ENCODE measurements around the gene SULT1B1.
"Not testable (repeated sequence)": the region's sequence is repeated elsewhere in the genome, so short reads cannot be mapped to it uniquely, and the experiment has no call there.

Gene SULT1B1

GRCh38 chr4:69773484-69773883 lies 13.1 kb upstream of the SULT1B1 start:
- H3K27me3 ChIP-seq (ENCODE audit: control insufficient read depth, insufficient read depth, low read length): no peaks in the 10 kb centered on the region
- H3K4me3 ChIP-seq (ENCODE audit: low read length): no peak overlapping the region
- H3K9ac ChIP-seq (ENCODE audit: low read length): no peak overlapping the region
- H3K36me3 ChIP-seq (ENCODE audit: control insufficient read depth, insufficient read depth, low read length): no peaks in the 10 kb centered on the region
- H3K27ac ChIP-seq (ENCODE audit: low read depth, low read length): no peak overlapping the region
- H3K4me1 ChIP-seq (ENCODE audit: control insufficient read depth, insufficient read depth, low read length): no peaks in the 10 kb centered on the region

GRCh38 chr4:69768554-69768953 lies 8.1 kb upstream of the SULT1B1 start:
- H3K27me3 ChIP-seq (ENCODE audit: control insufficient read depth, insufficient read depth, low read length); H3K9ac ChIP-seq (ENCODE audit: low read length); H3K36me3 ChIP-seq (ENCODE audit: control insufficient read depth, insufficient read depth, low read length); H3K27ac ChIP-seq (ENCODE audit: low read depth, low read length); H3K4me3 ChIP-seq (ENCODE audit: low read length); H3K4me1 ChIP-seq (ENCODE audit: control insufficient read depth, insufficient read depth, low read length): not testable (repeated sequence)

DNA sequence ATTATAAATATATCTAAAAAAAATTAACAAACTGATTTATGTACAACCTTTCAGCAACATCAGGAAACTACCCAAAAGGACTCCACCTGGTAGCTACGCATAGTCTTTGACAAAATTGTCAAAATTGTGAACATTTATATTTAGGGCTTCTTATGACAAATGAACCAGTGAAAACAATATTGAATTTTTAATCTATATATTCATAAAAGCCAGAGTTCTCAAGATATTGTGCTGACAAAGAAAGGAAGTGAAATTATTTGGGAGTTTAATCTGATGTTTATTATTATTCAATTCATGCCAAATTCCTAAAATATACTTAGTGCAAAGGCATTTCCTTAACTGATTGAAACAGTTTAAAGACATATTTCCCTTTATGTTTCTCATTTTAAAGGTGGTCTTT lies 5.3 kb upstream of the SULT1B1 start:
- Histone ChIP-seq H3K36me3 (ENCODE audit: control insufficient read depth, insufficient read depth, low read length) (no peaks in the 10 kb centered on the region), H3K4me3 (ENCODE audit: low read length) (no peak overlapping the region), H3K27me3 (ENCODE audit: control insufficient read depth, insufficient read depth, low read length) (no peaks in the 10 kb centered on the region), H3K9ac (ENCODE audit: low read length) (no peak overlapping the region), H3K4me1 (ENCODE audit: control insufficient read depth, insufficient read depth, low read length) (no peaks in the 10 kb centered on the region), H3K27ac (ENCODE audit: low read depth, low read length) (no peak overlapping the region)

DNA sequence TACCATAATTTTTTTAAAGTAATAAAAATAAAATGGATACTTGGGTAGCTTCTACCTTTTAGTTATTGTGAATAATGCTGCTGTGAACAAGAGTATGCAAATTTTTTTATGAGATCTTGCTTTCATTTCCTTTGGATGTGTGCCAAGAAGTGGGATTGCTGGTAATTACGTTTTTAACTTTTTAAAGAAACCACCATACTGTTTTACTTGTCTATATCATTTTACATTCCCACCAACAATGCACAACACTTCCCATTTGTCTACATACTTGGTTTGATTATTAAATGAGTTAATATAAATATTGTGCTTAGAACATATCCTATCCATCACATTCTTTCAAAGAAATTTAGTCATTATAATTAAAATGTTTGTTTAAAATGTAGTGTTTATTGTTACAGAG lies 3.9 kb upstream of the SULT1B1 start:
- no peaks in the 10 kb centered on the region for H3K27me3 ChIP-seq (ENCODE audit: control insufficient read depth, insufficient read depth, low read length)
- no peak overlapping the region for H3K27ac ChIP-seq (ENCODE audit: low read depth, low read length)
- no peak overlapping the region for H3K9ac ChIP-seq (ENCODE audit: low read length)
- no peaks in the 10 kb centered on the region for H3K4me1 ChIP-seq (ENCODE audit: control insufficient read depth, insufficient read depth, low read length)
- H3K36me3 ChIP-seq (ENCODE audit: control insufficient read depth, insufficient read depth, low read length): no peaks in the 10 kb centered on the region
- H3K4me3 ChIP-seq (ENCODE audit: low read length): no peak overlapping the region

DNA sequence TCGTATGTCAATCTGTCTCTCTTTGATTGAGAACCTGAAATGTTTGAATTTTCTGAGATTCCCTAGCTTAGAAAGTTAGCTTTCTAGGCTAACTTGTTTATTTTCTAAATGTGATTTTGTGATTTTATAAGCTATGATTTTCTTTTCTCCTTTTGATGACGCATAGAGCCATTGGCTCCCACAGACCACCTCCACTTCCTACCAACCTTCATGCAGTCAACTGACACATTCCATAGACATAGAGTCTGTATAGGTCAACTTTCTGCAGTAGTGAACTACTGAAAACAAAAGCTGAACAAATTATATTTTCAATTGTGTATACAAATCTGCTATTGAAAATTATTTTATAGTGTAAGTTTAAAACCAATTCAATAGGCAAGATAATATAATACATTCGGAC lies 2.8 kb upstream of the SULT1B1 start:
- Histone ChIP-seq H3K27ac (ENCODE audit: low read depth, low read length) (no peak overlapping the region), H3K27me3 (ENCODE audit: control insufficient read depth, insufficient read depth, low read length) (no peaks in the 10 kb centered on the region), H3K36me3 (ENCODE audit: control insufficient read depth, insufficient read depth, low read length) (no peaks in the 10 kb centered on the region), H3K4me1 (ENCODE audit: control insufficient read depth, insufficient read depth, low read length) (no peaks in the 10 kb centered on the region), H3K4me3 (ENCODE audit: low read length) (no peak overlapping the region), H3K9ac (ENCODE audit: low read length) (no peak overlapping the region)

DNA sequence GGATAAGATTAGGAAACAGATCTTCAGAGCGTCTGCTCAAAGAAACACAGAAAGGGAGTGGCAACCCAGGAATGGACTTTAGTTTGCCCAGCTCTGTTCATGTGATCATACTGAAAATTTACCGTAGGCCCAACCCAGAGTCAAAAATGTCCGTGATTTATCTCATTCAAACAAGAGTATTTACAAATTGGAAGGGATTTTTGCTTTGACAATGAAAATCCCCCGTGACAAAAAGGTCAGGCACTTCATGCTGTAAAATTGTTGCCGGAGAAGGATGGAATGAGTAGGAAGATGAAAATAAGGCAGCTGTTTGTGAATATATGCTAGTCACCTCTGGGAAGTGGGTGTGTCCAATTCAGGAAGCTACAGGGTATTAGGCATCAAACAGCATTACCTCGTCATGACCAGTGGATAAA lies 1.2 kb downstream of the SULT1B1 start:
- Histone ChIP-seq H3K4me3 (ENCODE audit: low read length) (peak overlapping the region; percentile 10), H3K9ac (ENCODE audit: low read length) (no peak overlapping the region)

GRCh38 chr4:69757464-69757863 lies 3.0 kb downstream of the SULT1B1 start:
- H3K4me3 ChIP-seq (ENCODE audit: low read length): no peak overlapping the region
- no peak overlapping the region for H3K27ac ChIP-seq (ENCODE audit: low read depth, low read length)
- no peak overlapping the region for H3K9ac ChIP-seq (ENCODE audit: low read length)

More for the DNA sequence above, 1.2 kb downstream of the SULT1B1 start:
- Histone ChIP-seq H3K27ac (ENCODE audit: low read depth, low read length) (no peak overlapping the region), H3K36me3 (ENCODE audit: control insufficient read depth, insufficient read depth, low read length) (no peaks in the 10 kb centered on the region), H3K4me1 (ENCODE audit: control insufficient read depth, insufficient read depth, low read length) (no peaks in the 10 kb centered on the region), H3K27me3 (ENCODE audit: control insufficient read depth, insufficient read depth, low read length) (no peaks in the 10 kb centered on the region)

GRCh38 chr4:69754926-69755580 lies 5.4 kb downstream of the SULT1B1 start:
- Histone ChIP-seq H3K9ac (ENCODE audit: low read length) (no peak overlapping the region), H3K36me3 (ENCODE audit: control insufficient read depth, insufficient read depth, low read length) (no peaks in the 10 kb centered on the region), H3K27ac (ENCODE audit: low read depth, low read length) (no peak overlapping the region), H3K27me3 (ENCODE audit: control insufficient read depth, insufficient read depth, low read length) (no peaks in the 10 kb centered on the region), H3K4me3 (ENCODE audit: low read length) (no peak overlapping the region), H3K4me1 (ENCODE audit: control insufficient read depth, insufficient read depth, low read length) (no peaks in the 10 kb centered on the region)

More at GRCh38 chr4:69757464-69757863, 3.0 kb downstream of the SULT1B1 start:
- no peaks in the 10 kb centered on the region for H3K27me3 ChIP-seq (ENCODE audit: control insufficient read depth, insufficient read depth, low read length)
- no peaks in the 10 kb centered on the region for H3K4me1 ChIP-seq (ENCODE audit: control insufficient read depth, insufficient read depth, low read length)
- H3K36me3 ChIP-seq (ENCODE audit: control insufficient read depth, insufficient read depth, low read length): no peaks in the 10 kb centered on the region

GRCh38 chr4:69753686-69754085 lies 6.7 kb downstream of the SULT1B1 start:
- H3K4me1 ChIP-seq (ENCODE audit: control insufficient read depth, insufficient read depth, low read length): no peaks in the 10 kb centered on the region
- H3K27ac ChIP-seq (ENCODE audit: low read depth, low read length): no peak overlapping the region
- no peaks in the 10 kb centered on the region for H3K27me3 ChIP-seq (ENCODE audit: control insufficient read depth, insufficient read depth, low read length)
- H3K36me3 ChIP-seq (ENCODE audit: control insufficient read depth, insufficient read depth, low read length): no peaks in the 10 kb centered on the region
- H3K9ac ChIP-seq (ENCODE audit: low read length): no peak overlapping the region
- H3K4me3 ChIP-seq (ENCODE audit: low read length): no peak overlapping the region

- no peaks in the 10 kb centered on the region for H3K27me3 ChIP-seq (ENCODE audit: control insufficient read depth, insufficient read depth, low read length)
- no peaks in the 10 kb centered on the region for H3K4me1 ChIP-seq (ENCODE audit: control insufficient read depth, insufficient read depth, low read length)
- H3K36me3 ChIP-seq (ENCODE audit: control insufficient read depth, insufficient read depth, low read length): no peaks in the 10 kb centered on the region
- no peak overlapping the region for H3K27ac ChIP-seq (ENCODE audit: low read depth, low read length)
- H3K4me3 ChIP-seq (ENCODE audit: low read length): no peak overlapping the region
- no peak overlapping the region for H3K9ac ChIP-seq (ENCODE audit: low read length)
Observed at GRCh38 chr4:69750346-69750745, 10.1 kb downstream of the SULT1B1 start.

DNA sequence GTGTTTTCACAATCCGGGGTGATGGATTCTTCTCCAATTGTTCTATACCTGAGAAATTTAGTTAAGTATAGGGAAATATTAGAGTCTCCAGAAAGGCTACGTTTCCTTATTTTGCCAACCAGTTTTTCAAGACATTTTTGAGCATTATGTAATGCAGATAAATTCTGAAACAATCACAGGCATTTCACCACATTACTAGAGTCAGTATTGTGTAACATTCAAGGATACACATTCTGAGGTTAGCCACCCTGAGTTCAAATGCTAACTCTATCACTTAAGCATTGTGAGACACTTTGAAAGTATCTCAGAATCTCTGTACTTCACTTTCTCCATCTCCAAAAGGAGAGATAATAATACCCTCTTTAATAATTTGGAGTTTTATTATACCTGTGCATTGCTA lies 10.6 kb downstream of the SULT1B1 start:
- Histone ChIP-seq H3K27me3 (ENCODE audit: control insufficient read depth, insufficient read depth, low read length) (no peaks in the 10 kb centered on the region), H3K4me1 (ENCODE audit: control insufficient read depth, insufficient read depth, low read length) (no peaks in the 10 kb centered on the region), H3K9ac (ENCODE audit: low read length) (no peak overlapping the region), H3K36me3 (ENCODE audit: control insufficient read depth, insufficient read depth, low read length) (no peaks in the 10 kb centered on the region), H3K4me3 (ENCODE audit: low read length) (no peak overlapping the region), H3K27ac (ENCODE audit: low read depth, low read length) (no peak overlapping the region)

GRCh38 chr4:69748173-69748572 lies 12.2 kb downstream of the SULT1B1 start:
- Histone ChIP-seq H3K27ac (ENCODE audit: low read depth, low read length) (no peak overlapping the region), H3K9ac (ENCODE audit: low read length) (no peak overlapping the region), H3K4me3 (ENCODE audit: low read length) (no peak overlapping the region), H3K36me3 (ENCODE audit: control insufficient read depth, insufficient read depth, low read length) (no peaks in the 10 kb centered on the region), H3K4me1 (ENCODE audit: control insufficient read depth, insufficient read depth, low read length) (no peaks in the 10 kb centered on the region), H3K27me3 (ENCODE audit: control insufficient read depth, insufficient read depth, low read length) (no peaks in the 10 kb centered on the region)

DNA sequence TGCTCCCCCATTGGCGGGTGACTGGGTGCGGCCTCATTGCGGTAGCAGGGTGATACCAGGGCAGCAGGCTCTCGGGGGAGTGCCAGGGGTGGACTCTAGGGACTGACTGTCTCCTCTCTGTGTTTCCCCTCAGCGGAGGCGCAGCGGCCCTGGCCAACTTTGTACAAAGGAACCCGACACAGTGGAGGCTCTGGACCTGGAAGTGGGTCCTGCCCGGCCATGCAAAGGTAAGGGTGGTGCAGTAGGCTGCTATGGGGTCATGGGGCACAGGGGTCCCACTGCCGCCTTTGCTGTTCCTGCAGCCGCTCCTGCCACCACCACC lies 16.3 kb downstream of the SULT1B1 start:
- Histone ChIP-seq H3K4me1 (ENCODE audit: control insufficient read depth, insufficient read depth, low read length) (no peaks in the 10 kb centered on the region), H3K27ac (ENCODE audit: low read depth, low read length) (no peak overlapping the region), H3K4me3 (ENCODE audit: low read length) (no peak overlapping the region), H3K27me3 (ENCODE audit: control insufficient read depth, insufficient read depth, low read length) (no peaks in the 10 kb centered on the region), H3K36me3 (ENCODE audit: control insufficient read depth, insufficient read depth, low read length) (no peaks in the 10 kb centered on the region), H3K9ac (ENCODE audit: low read length) (no peak overlapping the region)

Measured in rectal smooth muscle tissue (tissue), 1 donor.